H1 (cell line): ENCODE results near the gene ARL3. TPM values are rescaled to one million over a fixed set of nuclear protein-coding genes. Genes with fewer than 3 reads are reported as not detected.

Experiments used
- ATF2 ChIP-seq: IDR thresholded peaks from 2 replicates; pipeline ENCODE4 v1.6.1; 2012; ENCODE audit warnings: low read length, inconsistent platforms
- BCL11A ChIP-seq, 2 experiments: IDR thresholded peaks; one replicate each; pipeline ENCODE4 v1.6.1; 2011; ENCODE audit warnings: low read depth in 2 of 2, low read length in 2 of 2, mild to moderate bottlenecking in 2 of 2
- BRCA1 ChIP-seq: IDR thresholded peaks from 2 replicates; pipeline ENCODE4 v1.6.1; 2012; ENCODE audit warnings: low read depth, low read length, improper control_type of control experiment
- CEBPB ChIP-seq: IDR thresholded peaks from 2 replicates; pipeline ENCODE4 v1.6.1; 2012; ENCODE audit warnings: low read depth, low read length
- CREB1 ChIP-seq: IDR thresholded peaks from 2 replicates; pipeline ENCODE4 v1.6.1; 2012; ENCODE audit warnings: inconsistent platforms
- CTBP2 ChIP-seq: IDR thresholded peaks from 2 replicates; pipeline ENCODE4 v1.7.0; 2011; ENCODE audit warnings: borderline replicate concordance, mild to moderate bottlenecking, moderate library complexity, mixed read lengths, low read length; ENCODE audit not compliant: insufficient read depth, insufficient read length
- EGR1 ChIP-seq: IDR thresholded peaks from 2 replicates; pipeline ENCODE4 v1.6.1; 2011; ENCODE audit warnings: low read depth, low read length, borderline replicate concordance
- EP300 ChIP-seq, 2 experiments: IDR thresholded peaks; 1 replicate in 1 of 2; 2 replicates in 1 of 2; pipeline ENCODE4 v1.6.1; 2011 to 2012; ENCODE audit warnings: low read depth in 2 of 2, low read length in 2 of 2, mild to moderate bottlenecking in 2 of 2, borderline replicate concordance in 1 of 2, inconsistent platforms in 1 of 2, moderate library complexity in 1 of 2
- GABPA ChIP-seq: IDR thresholded peaks from 2 replicates; pipeline ENCODE4 v1.6.1; 2011; ENCODE audit warnings: mild to moderate bottlenecking, low read length, moderate library complexity, borderline replicate concordance; ENCODE audit not compliant: insufficient read depth
- GTF2F1 ChIP-seq: IDR thresholded peaks from 2 replicates; pipeline ENCODE4 v1.6.1; 2012; ENCODE audit warnings: low read depth, low read length, improper control_type of control experiment, borderline replicate concordance
- JUN ChIP-seq: IDR thresholded peaks from 2 replicates; pipeline ENCODE4 v1.6.1; 2011; ENCODE audit warnings: low read depth, mild to moderate bottlenecking, improper control_type of control experiment, low read length
- KDM1A ChIP-seq: fragments of 200-600, 300-600 bp; sonication (generic); IDR thresholded peaks from 2 replicates; pipeline ENCODE4 v1.7.1; 2016; ENCODE audit warnings: mild to moderate bottlenecking, low read length, borderline replicate concordance
- MAX ChIP-seq: IDR thresholded peaks from 2 replicates; pipeline ENCODE4 v1.6.1; 2012; ENCODE audit warnings: inconsistent platforms
- POU5F1 ChIP-seq: IDR thresholded peaks from 2 replicates; pipeline ENCODE4 v1.6.1; 2011; ENCODE audit warnings: low read depth, mild to moderate bottlenecking, low read length, moderate library complexity
- RAD21 ChIP-seq, 2 experiments: IDR thresholded peaks in 1 of 2; conservative IDR thresholded peaks in 1 of 2; 2 replicates each; pipeline ENCODE4 v1.6.1; 2011; ENCODE audit warnings: low read depth in 2 of 2, low read length in 2 of 2, improper control_type of control experiment in 1 of 2, inconsistent platforms in 1 of 2, mild to moderate bottlenecking in 1 of 2, moderate library complexity in 1 of 2
- RFX5 ChIP-seq: IDR thresholded peaks from 2 replicates; pipeline ENCODE4 v1.6.1; 2011; ENCODE audit warnings: low read depth, low read length, improper control_type of control experiment, borderline replicate concordance
- SP1 ChIP-seq: IDR thresholded peaks from 2 replicates; pipeline ENCODE4 v1.6.1; 2011; ENCODE audit warnings: low read depth, low read length
- SP2 ChIP-seq: IDR thresholded peaks from 2 replicates; pipeline ENCODE4 v1.6.1; 2012; ENCODE audit warnings: mild to moderate bottlenecking, low read length, inconsistent platforms
- SUZ12 ChIP-seq: fragments of 200-600 bp; sonication (generic); IDR thresholded peaks from 2 replicates; pipeline ENCODE4 v1.6.1; 2012; ENCODE audit warnings: mild to moderate bottlenecking, inconsistent platforms, low read length, moderate library complexity, mixed read lengths
- TAF1 ChIP-seq: IDR thresholded peaks from 2 replicates; pipeline ENCODE4 v1.6.1; 2011; ENCODE audit warnings: mild to moderate bottlenecking, low read depth, low read length
- USF2 ChIP-seq: IDR thresholded peaks from 2 replicates; pipeline ENCODE4 v1.6.1; 2011; ENCODE audit warnings: low read length, improper control_type of control experiment
- polyA plus RNA-seq, 7 experiments: library from polyadenylated mRNA; depleted of rRNA in 3 of 7; stranded (reverse) in 5 of 7; unstranded in 2 of 7; fragments of >200 nt in 5 of 7; fragments of 200-250 nt in 2 of 7; gene quantifications; 1 replicate in 5 of 7; 2 replicates in 1 of 7; 4 replicates in 1 of 7; pipeline versions ENCODE4 v1.2.1 to v1.2.3, GENCODE V29; 2011 to 2013; ENCODE audit warnings: missing spikeins in 2 of 7, mixed read lengths in 2 of 7
- total RNA-seq: library from RNA; stranded (reverse); fragmentation: NEBNext Ultra II Directional; extraction: Animal tissue kit (Norgen Biotek cat#: 25700); gene quantifications from 2 replicates; pipeline ENCODE4 v1.2.1, GENCODE V29; 2021

Gene ARL3
- total and polyA plus RNA-seq, 2 of the 8 experiments (the other 6 are each of a cell fraction or from before 2014, with no cell fraction given) = 8.8 to 16.2 TPM

GRCh38 chr10:102644646-102645387, 69.4 kb downstream of the ARL3 start (continued):
- TF ChIP-seq BCL11A (IDR thresholded peaks at IDR 0.05; ENCODE audit: low read depth in 2 of 2, low read length in 2 of 2) = no peak
- no peak for TF ChIP-seq BRCA1
- peak; percentile 47; the same call in 1 of the 2 replicates for TF ChIP-seq USF2
- TF ChIP-seq RAD21 (IDR thresholded peaks at IDR 0.05 in 1 of 2, conservative IDR thresholded peaks at IDR 0.05 in 1 of 2; ENCODE audit: low read depth in 2 of 2, low read length in 2 of 2) = peak; percentile 60 to 78
- peak; percentile 78 for TF ChIP-seq CREB1
- TF ChIP-seq EGR1 = 0 out of 2 replicates have a peak, but pooled peaks have one; percentile 16
- no peak for TF ChIP-seq GABPA
- TF ChIP-seq CEBPB = no peak
- TF ChIP-seq RFX5 = no peak
- TF ChIP-seq TAF1 = 0 out of 2 replicates have a peak, but pooled peaks have one; percentile 21
- no peak; the same call in 1 of the 2 replicates for TF ChIP-seq GTF2F1
- TF ChIP-seq ATF2 = no peak
- no peak for TF ChIP-seq JUN
- no peak for TF ChIP-seq SP2
- TF ChIP-seq MAX = peak; percentile 99
- 0 out of 3 replicates have a peak, but pooled peaks of 1 of the 2 experiments have one; percentile 30 for TF ChIP-seq EP300 (IDR thresholded peaks at IDR 0.05; ENCODE audit: borderline replicate concordance in 1 of 2, low read depth in 2 of 2, low read length in 2 of 2)
- TF ChIP-seq POU5F1 = no peak
- no peak for TF ChIP-seq SP1
- TF ChIP-seq CTBP2 = no peak
- TF ChIP-seq KDM1A = no peak
- no peak for TF ChIP-seq SUZ12
